NCI-H146 (cell line): ENCODE measurements around the gene SLC25A11.

Experiments
- DNase-seq: peaks from one replicate; lab custom pipeline; 2025; lab: John Stamatoyannopoulos, UW

Gene SLC25A11

DNA sequence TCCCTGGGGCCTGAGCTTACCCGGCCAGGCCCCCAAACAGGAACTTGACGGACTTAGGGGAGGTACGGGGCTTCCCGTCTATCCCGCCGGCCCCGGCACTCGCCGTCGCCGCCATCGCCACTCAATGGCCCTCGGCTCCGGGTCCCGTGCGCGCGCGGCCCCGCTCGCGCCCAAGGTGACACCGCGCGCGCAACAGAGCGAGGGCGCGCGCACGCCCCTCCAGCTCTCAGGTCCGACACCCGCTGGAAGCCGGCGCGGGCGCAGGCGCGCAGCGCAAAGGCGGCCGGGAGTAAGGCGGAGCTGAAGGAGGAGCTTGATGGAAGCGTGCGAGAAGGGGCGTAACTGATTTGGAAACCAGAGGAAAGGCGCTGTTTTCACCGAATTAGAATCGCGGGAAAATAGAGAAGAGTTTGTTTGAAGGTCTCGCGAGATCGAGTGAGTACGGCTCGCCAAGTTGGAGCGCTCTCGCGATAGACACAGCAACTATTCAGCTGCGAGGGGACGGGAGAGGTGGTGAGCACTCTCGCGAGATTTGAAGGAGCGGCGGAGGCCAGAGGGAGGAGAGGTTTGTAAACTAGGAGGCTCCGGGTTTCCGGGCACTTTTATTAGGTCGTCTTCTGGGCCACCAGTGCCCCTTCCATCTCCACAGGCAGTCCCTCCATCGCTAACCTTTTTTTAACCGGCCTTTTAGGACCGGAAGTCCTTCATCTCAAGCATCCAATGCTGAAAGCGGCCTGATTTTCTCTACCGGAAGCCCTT lies at the start of gene SLC25A11, which contains the start of gene RNF167:
SLC25A11 (minus strand) TSS at position 251 of the 759 bp plus-strand sequence; CDS start at position 115, 136 bp downstream.
RNF167 (plus strand) TSS at position 473 of the 759 bp plus-strand sequence. CDS start 642 bp downstream, outside the sequence.
- peak; percentile 97 for DNase-seq

DNA sequence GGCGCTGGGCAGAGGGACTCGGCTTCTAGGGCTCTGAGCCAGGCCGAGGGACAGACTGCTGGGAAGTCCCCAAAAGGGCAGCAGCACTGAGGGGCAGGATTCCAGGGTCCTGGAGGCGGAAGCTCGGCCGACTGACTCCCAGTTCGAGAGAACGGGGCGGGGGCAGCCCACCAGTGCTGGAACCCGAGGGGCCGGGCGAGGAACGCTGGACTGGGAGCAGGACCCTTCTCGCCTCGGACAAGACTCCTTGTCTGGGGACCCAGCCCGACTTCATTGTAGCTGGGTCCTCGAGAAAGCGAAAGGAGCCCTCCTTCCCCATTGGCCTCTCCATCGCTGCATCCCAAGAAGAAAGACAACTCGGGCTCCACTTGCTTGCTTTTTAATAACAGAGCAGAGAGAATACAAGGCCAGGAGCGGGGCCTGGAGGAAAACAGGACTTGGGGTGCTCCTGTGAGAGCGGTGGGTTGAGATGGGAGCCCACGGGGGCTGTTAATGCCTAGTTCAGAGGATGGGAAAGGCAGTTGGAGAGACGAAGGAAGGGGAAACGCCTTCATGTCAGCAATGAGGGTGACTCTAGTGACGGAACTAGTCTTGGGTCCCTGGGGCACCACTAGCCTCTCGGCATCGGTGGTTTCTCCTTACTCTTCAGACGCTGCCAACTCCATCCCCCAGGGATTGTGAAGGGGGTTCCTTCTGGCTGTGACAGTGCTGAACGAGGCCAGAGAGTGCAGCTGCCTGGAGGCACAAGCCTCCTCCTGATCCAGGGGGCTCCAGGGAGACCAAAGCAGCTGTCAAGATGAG lies 48.1 kb upstream of the SLC25A11 start:
- DNase-seq = no peak

- peak; percentile 88 for DNase-seq
Measured at GRCh38 chr17:4986951-4987766, 47.3 kb upstream of the SLC25A11 start, which contains the start of gene CAMTA2. CAMTA2 (minus strand) TSS chr17:4987675; CDS start chr17:4986222, 1,453 bp downstream.

DNA sequence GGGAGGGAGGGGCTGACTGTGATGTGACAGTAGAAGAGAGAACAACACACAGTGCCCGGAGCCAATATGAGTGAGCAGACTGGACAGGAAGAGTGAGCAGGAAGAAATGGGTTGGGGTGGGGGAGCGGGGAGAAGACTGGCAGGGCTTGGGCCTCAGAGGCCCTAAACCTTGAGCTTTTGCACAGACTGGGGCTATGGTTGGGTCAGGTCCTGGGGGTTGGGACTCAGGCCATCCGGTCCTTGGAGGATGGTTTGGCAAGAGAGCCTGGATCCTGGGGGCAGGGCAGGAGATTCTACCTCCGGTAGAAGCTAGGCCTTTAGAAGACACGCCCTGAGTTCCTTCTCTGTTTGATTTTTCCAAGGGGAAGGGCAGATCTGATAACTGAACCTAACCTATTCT lies 46.6 kb upstream of the SLC25A11 start:
- DNase-seq = peak; percentile 37

DNA sequence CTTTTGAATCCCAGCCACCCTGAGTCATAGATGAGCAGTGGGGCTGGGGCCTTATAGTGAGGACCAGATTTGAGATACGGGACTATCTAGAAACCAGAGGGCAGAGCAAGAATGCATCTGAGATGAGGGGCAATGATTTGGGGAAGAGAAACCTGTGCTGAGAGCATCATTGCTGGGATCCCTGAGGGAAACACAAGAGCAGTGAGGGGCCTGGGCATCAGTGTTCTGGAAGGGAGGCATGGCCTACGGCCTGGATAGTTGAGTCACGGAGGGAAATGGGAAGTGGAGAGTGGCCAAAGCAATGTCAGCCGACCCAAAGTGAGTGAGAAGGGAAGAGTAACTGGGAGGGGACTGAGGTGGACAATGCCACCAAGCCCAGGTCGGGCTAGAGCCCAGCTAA lies 42.5 kb upstream of the SLC25A11 start:
- DNase-seq = no peak

GRCh38 chr17:4980644-4981216 lies 40.9 kb upstream of the SLC25A11 start:
- peak; percentile 57 for DNase-seq

- no peak for DNase-seq
Measured at GRCh38 chr17:4978726-4979125, 38.9 kb upstream of the SLC25A11 start.

GRCh38 chr17:4974115-4974670 lies 34.3 kb upstream of the SLC25A11 start:
- DNase-seq = no peak

GRCh38 chr17:4973256-4974114 lies 33.6 kb upstream of the SLC25A11 start:
- no peak for DNase-seq

DNA sequence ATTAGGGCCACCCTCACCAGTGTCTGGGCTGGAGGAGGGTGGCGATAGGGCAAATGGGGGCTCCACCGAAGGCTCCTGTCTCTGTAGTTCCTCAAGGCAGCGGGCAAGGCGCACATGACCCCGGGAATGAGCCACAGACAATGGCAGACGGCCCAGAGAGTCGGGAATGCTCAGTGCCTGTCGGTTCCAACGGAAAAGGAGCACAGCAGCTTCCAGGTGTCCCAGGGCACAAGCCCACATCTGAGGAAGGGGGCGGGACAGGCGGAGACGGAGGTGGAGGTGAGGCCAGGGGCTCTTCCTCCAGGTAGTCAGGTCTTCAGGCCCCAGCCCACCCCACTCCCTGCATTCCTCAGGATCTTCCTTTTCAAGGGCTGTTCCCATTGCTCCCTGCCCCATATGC lies 32.9 kb upstream of the SLC25A11 start:
- DNase-seq = no peak

DNA sequence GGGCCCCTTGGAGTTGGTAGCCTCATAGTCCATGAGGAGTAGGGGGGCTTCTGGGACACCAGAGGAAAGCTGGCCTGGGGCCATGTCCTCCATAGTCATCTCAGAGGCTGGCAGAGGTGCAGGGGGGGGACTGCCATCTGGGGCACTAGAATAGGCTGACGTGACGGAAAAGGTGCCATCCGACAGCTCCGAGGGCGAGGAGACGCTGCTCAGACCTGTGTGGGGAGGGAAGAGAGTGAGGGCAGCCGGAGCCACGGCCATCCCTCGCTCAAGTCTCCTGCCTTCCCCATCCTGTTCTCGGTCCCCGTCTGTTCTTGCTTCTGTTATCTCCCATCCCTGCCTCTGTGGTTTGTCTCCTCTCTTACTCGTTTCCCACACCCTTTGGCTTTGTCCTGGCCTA lies 32.5 kb upstream of the SLC25A11 start:
- DNase-seq = no peak

DNA sequence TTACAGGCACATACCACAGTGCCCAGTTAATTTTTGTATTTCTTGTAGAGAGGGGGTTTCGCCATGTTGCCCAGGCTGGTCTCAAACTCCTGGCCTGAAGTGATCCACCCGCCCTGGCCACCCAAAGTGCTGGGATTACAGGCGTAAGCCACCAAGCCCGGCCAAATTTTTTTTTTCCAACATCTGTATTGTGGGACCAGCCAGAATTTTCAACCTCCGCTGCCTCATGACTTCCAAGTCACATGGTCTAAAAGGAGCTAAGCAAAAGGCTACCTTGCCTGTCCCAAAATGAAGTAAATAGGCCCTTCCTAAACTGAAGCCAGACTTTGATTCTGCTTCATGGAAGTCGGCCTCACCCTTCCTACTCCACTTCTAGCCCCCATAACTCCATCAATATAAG lies 32.0 kb upstream of the SLC25A11 start:
- no peak for DNase-seq

GRCh38 chr17:4970273-4970672 lies 30.4 kb upstream of the SLC25A11 start:
- no peak for DNase-seq

DNA sequence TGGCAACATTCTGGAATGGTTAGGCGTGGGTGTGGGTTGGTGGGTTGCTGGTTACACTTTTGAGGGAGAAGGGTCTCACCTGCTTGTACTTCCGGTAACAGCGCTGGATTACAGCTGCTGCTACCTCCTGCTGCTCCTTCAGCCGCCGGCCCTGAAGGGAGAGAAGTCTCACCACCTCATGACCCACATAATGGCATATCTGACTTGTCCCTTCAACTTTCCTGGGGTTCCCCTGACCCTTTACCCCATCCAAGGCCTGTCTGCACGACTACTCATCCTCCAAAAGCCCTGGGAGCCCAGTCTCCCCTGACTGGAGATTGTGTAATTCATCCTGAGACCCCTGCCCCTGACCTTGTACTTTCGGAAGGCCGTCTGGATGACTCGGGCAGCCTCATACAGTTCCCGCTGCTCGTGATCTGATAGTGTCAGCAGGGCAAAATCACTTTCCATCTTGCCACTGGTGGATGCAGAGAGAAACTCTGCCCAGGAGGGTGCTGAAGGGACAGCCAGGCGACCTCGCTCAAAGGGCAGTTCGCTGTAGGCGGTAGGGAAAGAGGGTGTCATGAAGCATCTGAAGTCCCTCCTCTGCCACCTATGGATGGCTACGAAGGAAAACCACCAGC lies 29.8 kb upstream of the SLC25A11 start:
- DNase-seq = no peak

- DNase-seq = no peak
Measured at GRCh38 chr17:4969047-4969550, 29.3 kb upstream of the SLC25A11 start.

GRCh38 chr17:4968486-4969046 lies 28.7 kb upstream of the SLC25A11 start:
- peak; percentile 56 for DNase-seq

GRCh38 chr17:4967539-4968485 lies 28.0 kb upstream of the SLC25A11 start, which contains the start of gene SPAG7:
SPAG7 (minus strand) TSS chr17:4967817; CDS start chr17:4967804, 13 bp downstream.
- DNase-seq = peak; percentile 94
